Erythroblast (primary cell): ENCODE data around the gene ELOVL2.

Experiments used
- DNase-seq, 2 experiments: peaks; one replicate each; lab custom pipeline; 2025; lab: John Stamatoyannopoulos, UW
- GATA1 ChIP-seq: IDR thresholded peaks from 2 replicates; pipeline ENCODE4 v1.6.1; 2011; ENCODE audit warnings: low read depth, mild to moderate bottlenecking, control low read depth, low read length, moderate library complexity
- POLR2A ChIP-seq: IDR thresholded peaks from 2 replicates; pipeline ENCODE4 v1.6.1; 2011; ENCODE audit warnings: mild to moderate bottlenecking, low read length

The ELOVL2 gene

GRCh38 chr6:11043378-11043960 is 636 bp downstream of the ELOVL2 start:
- peak; percentile 23 to 27 for DNase-seq
- TF ChIP-seq GATA1 (no peak), POLR2A (no peak)

DNA sequence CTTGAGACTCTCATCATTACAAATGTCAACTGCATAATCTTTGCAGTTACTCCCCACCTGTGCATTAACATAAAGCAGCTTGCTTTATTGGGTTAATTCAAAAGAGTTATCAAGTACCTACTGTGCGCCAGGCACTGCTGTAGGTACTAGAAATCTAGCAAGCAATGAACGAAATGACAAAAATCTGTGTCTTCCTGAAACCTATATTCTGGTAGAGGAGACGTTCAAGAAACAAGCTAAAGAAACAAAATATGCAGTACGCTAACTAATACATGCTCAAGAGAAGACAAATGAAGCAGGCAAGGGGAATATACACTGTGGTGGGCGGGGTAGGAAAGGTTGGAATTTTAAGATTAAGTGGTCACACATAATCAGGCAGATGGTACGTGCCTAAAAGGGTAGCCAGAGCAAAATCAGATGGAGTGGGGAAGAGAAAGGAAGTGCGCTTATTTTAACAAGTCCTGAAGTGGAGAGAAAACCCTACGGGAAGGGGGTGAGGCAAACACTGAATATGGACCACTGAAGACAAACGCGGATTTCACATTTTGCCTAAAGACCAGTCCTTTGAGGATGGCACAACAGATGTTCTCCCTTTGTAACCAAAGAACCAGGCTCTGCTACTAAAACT is 1.2 kb downstream of the ELOVL2 start:
- DNase-seq, result peak; percentile 24 to 27

DNA sequence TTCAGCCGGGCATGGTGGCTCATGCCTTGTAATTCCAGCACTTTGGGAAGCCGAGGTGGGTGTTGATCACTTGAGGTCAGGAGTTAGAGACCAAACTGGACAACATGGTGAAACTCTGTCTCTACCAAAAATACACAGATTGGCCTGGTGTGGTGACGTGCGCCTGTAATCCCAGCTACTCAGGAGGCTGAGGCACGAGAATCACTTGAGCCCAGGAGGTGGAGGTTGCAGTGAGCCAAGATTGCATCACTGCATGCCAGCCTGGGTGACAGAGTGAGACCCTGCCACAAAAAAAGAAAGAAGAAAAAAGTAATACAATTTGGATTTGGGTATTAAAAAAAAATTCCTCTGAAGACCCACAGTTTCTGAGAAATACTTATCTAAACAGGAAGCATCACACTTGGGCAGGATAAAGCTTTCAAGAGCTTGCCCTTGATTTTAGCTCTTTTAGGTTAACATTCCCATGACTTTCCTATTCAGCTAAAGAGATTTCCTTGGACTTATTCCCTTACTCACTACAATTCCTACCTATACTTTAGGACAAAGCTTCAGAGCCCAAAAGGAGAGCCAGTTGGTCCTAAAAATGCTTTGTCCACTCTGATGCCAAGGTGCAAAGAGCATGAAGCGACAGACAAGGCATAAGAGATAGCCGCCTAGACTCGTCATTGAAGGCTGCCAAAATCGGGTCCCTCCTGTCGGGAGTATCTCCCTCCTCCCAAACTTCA is 1.9 kb downstream of the ELOVL2 start:
- TF ChIP-seq GATA1 (no peak), POLR2A (no peak)
- DNase-seq, result no peak

More for the DNA sequence above, 1.2 kb downstream of the ELOVL2 start:
- TF ChIP-seq POLR2A, result no peak
- no peak for TF ChIP-seq GATA1

DNA sequence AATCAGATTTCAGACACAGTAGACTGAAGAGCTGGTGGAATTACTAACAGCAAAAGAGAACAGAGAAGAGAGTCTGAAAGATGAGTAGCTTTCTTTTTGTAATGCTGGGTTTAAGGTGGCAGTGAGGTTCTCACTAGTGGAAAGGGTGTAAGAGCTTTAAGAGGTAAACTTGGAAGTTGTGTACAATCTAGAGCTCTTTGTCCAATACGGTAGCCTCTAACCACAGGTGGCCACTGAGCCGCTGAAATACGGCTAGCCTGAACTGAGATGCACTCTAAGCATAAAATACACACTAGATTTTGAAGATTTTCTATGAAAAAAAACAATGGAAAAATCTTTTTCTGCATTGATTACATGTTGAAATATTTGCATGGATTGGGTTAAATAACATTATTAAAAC is 4.0 kb downstream of the ELOVL2 start:
- no peak for TF ChIP-seq POLR2A
- no peak for TF ChIP-seq GATA1
- DNase-seq, result no peak

GRCh38 chr6:11039040-11039439 is 5.1 kb downstream of the ELOVL2 start:
- DNase-seq, result no peak
- TF ChIP-seq POLR2A (no peak), GATA1 (no peak)

DNA sequence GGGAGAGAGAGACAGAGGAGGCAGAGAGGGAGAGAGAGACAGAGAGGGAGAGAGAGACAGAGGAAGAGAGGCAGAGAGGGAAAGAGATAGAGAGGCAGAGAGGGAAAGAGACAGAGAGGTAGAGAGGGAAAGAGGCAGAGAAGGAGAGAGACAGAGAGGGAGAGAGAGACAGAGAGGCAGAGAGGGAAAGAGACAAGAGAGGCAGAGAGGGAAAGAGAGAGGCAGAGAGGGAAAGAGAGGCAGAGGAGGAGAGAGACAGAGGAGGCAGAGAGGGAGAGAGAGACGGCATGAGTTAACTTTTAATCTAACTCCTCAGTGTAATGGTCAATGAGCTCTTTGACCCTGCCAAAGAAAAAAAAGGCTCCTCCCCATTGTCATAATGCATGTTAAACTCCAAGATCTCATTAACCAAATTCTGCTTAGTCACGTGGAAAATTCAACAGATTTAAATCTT is 7.1 kb downstream of the ELOVL2 start:
- TF ChIP-seq POLR2A (no peak), GATA1 (no peak)
- no peak for DNase-seq

GRCh38 chr6:11036351-11036740 is 7.8 kb downstream of the ELOVL2 start:
- TF ChIP-seq GATA1 (no peak), POLR2A (no peak)
- no peak for DNase-seq

DNA sequence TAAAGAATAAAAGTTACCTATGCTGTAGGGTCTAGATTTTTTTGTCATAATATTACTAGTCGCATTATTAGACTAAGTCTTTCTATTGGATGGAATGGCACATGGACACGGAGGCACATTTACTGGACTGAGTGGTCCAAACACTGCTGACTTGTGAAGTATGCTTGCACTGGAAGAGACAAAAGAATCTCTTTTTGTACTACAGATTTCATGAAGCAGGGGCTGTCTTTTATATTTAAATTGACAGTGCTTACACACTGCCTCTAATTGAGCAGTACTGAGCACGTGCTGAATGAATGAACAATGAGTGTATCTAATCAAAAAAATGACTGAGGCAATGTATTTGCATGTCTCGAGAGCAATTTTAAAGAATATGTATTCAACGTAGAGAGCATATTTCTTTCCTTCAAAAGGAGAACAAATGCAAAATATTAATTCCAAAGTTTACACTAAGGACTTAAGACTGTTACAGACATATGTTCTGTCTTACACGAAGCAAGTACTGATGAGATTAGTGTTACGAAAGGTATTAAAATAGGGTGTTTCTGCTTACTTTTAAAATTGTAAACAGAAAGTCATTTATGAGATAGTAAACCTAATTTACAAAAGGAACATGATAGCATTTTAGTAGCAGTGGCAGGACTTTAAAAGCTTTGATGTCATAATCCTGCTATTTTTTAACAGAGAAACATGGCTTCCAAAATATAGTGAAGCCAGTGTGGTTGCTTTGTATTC is 8.3 kb downstream of the ELOVL2 start:
- DNase-seq, result no peak
- no peak for TF ChIP-seq GATA1
- TF ChIP-seq POLR2A, result no peak

GRCh38 chr6:11033825-11034224 is 10.3 kb downstream of the ELOVL2 start:
- DNase-seq, result no peak
- TF ChIP-seq POLR2A (no peak), GATA1 (no peak)

DNA sequence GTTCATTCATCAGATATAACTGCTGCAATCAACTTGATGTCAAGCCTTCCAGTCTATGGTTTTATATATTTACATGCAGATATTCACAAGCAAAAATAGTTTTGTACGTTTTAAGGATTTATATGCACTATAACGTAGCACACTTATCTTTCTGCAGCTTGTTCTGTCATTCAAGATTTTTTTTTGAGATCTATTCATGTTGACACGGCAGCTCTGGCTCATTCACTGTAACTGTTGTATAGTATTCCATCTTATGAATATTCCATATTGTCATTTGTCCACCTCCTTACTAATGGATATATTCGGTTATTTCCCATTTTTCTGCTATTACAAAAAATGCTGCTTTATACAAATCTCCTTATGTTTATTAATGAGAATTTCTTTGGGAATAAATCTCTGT is 13.2 kb downstream of the ELOVL2 start:
- TF ChIP-seq POLR2A (no peak), GATA1 (no peak)
- DNase-seq, result no peak

DNA sequence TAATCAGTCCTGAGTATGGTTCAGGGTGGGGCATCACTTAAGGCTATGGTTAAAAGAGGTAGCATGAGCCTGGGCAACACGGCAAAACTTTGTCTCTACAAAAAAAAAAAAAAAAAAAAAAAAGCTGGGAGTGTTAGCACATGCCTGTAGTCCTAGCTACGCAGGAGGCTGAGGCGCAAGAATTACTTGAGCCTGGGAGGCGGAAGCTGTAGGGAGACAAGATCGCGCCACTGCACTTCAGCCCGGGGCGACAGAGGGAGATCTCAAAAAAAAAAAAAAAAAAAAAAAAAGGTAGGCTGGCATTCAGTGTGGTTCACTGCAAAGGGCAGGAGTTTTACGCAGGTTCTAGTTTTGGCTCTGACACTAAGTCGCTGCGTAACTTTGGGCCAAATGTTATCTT is 15.1 kb downstream of the ELOVL2 start:
- no peak for DNase-seq
- TF ChIP-seq GATA1 (no peak), POLR2A (no peak)

- no peak for TF ChIP-seq POLR2A
- no peak for TF ChIP-seq GATA1
Measured at GRCh38 chr6:11027565-11028110, 16.5 kb downstream of the ELOVL2 start.

GRCh38 chr6:11025921-11026635 is 18.0 kb downstream of the ELOVL2 start:
- TF ChIP-seq GATA1 (no peak), POLR2A (no peak)
- DNase-seq, result no peak

More at GRCh38 chr6:11027565-11028110, 16.5 kb downstream of the ELOVL2 start:
- DNase-seq, result no peak
